ENCODE results near the gene SURF2.

Gene SURF2

GRCh38 chr9:133339641-133340040, 16.7 kb upstream of the SURF2 start:
- Histone ChIP-seq H3K36me3 (ENCODE audit: control insufficient read depth, insufficient read depth, low read length) (peaks cover 63% of the 10 kb centered on the region), H3K27ac (ENCODE audit: low read depth, low read length) (no peak overlapping the region)

GRCh38 chr9:133340256-133340655, 16.1 kb upstream of the SURF2 start:
- Histone ChIP-seq H3K36me3 (ENCODE audit: control insufficient read depth, insufficient read depth, low read length) (peaks cover 67% of the 10 kb centered on the region), H3K27ac (ENCODE audit: low read depth, low read length) (no peak overlapping the region), H3K9ac (ENCODE audit: low read length) (no peak overlapping the region), H3K9me3 (ENCODE audit: control insufficient read depth, insufficient read depth, low read depth, low read length) (no peaks in the 10 kb centered on the region), H3K27me3 (ENCODE audit: control insufficient read depth, insufficient read depth, low read length) (no peaks in the 10 kb centered on the region), H3K4me1 (ENCODE audit: control insufficient read depth, insufficient read depth, low read length) (peaks cover 6% of the 10 kb centered on the region; the same call in 1 of the 2 replicates), H3K4me3 (ENCODE audit: low read depth, low read length) (no peak overlapping the region)

More at GRCh38 chr9:133339641-133340040, 16.7 kb upstream of the SURF2 start:
- no peak overlapping the region for H3K4me3 ChIP-seq (ENCODE audit: low read depth, low read length)
- no peaks in the 10 kb centered on the region for H3K27me3 ChIP-seq (ENCODE audit: control insufficient read depth, insufficient read depth, low read length)
- H3K9ac ChIP-seq (ENCODE audit: low read length): no peak overlapping the region
- H3K4me1 ChIP-seq (ENCODE audit: control insufficient read depth, insufficient read depth, low read length): peaks cover 8% of the 10 kb centered on the region
- H3K9me3 ChIP-seq (ENCODE audit: control insufficient read depth, insufficient read depth, low read depth, low read length): no peaks in the 10 kb centered on the region

DNA sequence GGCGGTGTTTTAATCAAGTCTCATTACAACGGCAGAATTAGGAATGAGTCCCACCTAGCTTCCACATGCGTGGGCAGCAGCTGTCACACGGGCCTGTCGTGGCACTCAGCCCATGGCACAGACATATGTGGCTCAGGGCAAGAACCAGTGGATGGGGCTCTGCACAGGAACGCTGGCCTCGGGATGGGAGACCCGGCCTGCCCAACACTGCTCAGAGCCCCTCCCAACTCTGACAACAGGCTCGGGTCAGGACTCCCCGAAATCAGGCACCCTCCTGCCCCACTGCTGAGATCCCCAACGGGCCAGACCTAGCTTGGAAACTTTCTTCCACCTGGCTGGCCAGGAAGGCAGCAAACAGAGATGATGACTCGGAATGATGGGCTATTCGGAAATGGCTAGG, 15.4 kb upstream of the SURF2 start:
- Histone ChIP-seq H3K27me3 (ENCODE audit: control insufficient read depth, insufficient read depth, low read length) (no peaks in the 10 kb centered on the region), H3K27ac (ENCODE audit: low read depth, low read length) (no peak overlapping the region), H3K4me3 (ENCODE audit: low read depth, low read length) (no peak overlapping the region), H3K36me3 (ENCODE audit: control insufficient read depth, insufficient read depth, low read length) (peaks cover 74% of the 10 kb centered on the region), H3K4me1 (ENCODE audit: control insufficient read depth, insufficient read depth, low read length) (peaks cover 6% of the 10 kb centered on the region; the same call in 1 of the 2 replicates), H3K9ac (ENCODE audit: low read length) (no peak overlapping the region), H3K9me3 (ENCODE audit: control insufficient read depth, insufficient read depth, low read depth, low read length) (no peaks in the 10 kb centered on the region)

GRCh38 chr9:133341369-133342068, 14.8 kb upstream of the SURF2 start:
- Histone ChIP-seq H3K9me3 (ENCODE audit: control insufficient read depth, insufficient read depth, low read depth, low read length) (no peaks in the 10 kb centered on the region), H3K27me3 (ENCODE audit: control insufficient read depth, insufficient read depth, low read length) (no peaks in the 10 kb centered on the region), H3K4me3 (ENCODE audit: low read depth, low read length) (no peak overlapping the region), H3K4me1 (ENCODE audit: control insufficient read depth, insufficient read depth, low read length) (peaks cover 8% of the 10 kb centered on the region), H3K27ac (ENCODE audit: low read depth, low read length) (no peak overlapping the region), H3K36me3 (ENCODE audit: control insufficient read depth, insufficient read depth, low read length) (peaks cover 78% of the 10 kb centered on the region), H3K9ac (ENCODE audit: low read length) (no peak overlapping the region)

GRCh38 chr9:133342069-133342406, 14.3 kb upstream of the SURF2 start:
- no peak overlapping the region for H3K9ac ChIP-seq (ENCODE audit: low read length)
- H3K27me3 ChIP-seq (ENCODE audit: control insufficient read depth, insufficient read depth, low read length): no peaks in the 10 kb centered on the region
- peaks cover 78% of the 10 kb centered on the region for H3K36me3 ChIP-seq (ENCODE audit: control insufficient read depth, insufficient read depth, low read length)
- H3K4me3 ChIP-seq (ENCODE audit: low read depth, low read length): no peak overlapping the region
- no peaks in the 10 kb centered on the region for H3K9me3 ChIP-seq (ENCODE audit: control insufficient read depth, insufficient read depth, low read depth, low read length)
- H3K4me1 ChIP-seq (ENCODE audit: control insufficient read depth, insufficient read depth, low read length): peaks cover 10% of the 10 kb centered on the region; the same call in 1 of the 2 replicates
- H3K27ac ChIP-seq (ENCODE audit: low read depth, low read length): no peak overlapping the region

- peaks cover 78% of the 10 kb centered on the region for H3K36me3 ChIP-seq (ENCODE audit: control insufficient read depth, insufficient read depth, low read length)
- no peak overlapping the region for H3K27ac ChIP-seq (ENCODE audit: low read depth, low read length)
- no peaks in the 10 kb centered on the region for H3K27me3 ChIP-seq (ENCODE audit: control insufficient read depth, insufficient read depth, low read length)
- H3K4me3 ChIP-seq (ENCODE audit: low read depth, low read length): no peak overlapping the region
- no peak overlapping the region for H3K9ac ChIP-seq (ENCODE audit: low read length)
- H3K9me3 ChIP-seq (ENCODE audit: control insufficient read depth, insufficient read depth, low read depth, low read length): no peaks in the 10 kb centered on the region
- peaks cover 10% of the 10 kb centered on the region; the same call in 1 of the 2 replicates for H3K4me1 ChIP-seq (ENCODE audit: control insufficient read depth, insufficient read depth, low read length)
Measured at GRCh38 chr9:133342570-133342969, 13.8 kb upstream of the SURF2 start.

DNA sequence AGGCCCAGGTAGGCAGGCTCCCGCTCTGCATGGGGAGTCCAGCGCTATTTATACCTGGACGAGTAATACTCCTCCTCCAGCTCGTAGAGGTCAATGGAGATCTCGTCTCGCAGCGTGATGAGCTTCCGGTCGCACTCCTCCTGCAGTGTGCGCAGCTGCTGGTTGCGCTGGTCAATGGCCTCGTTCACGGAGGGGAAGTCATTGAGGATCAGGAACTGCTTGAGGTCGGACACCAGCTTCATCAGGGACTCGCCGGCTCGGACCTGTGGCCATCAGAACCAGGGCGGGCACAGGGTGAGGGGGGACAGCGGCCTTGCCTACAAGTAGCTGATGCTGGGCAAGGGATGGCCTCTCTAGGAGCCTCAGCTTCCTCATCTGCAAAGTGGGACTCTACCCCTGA, 12.3 kb upstream of the SURF2 start:
- no peak overlapping the region for H3K9ac ChIP-seq (ENCODE audit: low read length)

GRCh38 chr9:133344979-133345378, 11.4 kb upstream of the SURF2 start:
- H3K27me3 ChIP-seq (ENCODE audit: control insufficient read depth, insufficient read depth, low read length): no peaks in the 10 kb centered on the region
- H3K9ac ChIP-seq (ENCODE audit: low read length): no peak overlapping the region
- H3K27ac ChIP-seq (ENCODE audit: low read depth, low read length): no peak overlapping the region
- no peaks in the 10 kb centered on the region for H3K9me3 ChIP-seq (ENCODE audit: control insufficient read depth, insufficient read depth, low read depth, low read length)
- peaks cover 15% of the 10 kb centered on the region; the same call in 1 of the 2 replicates for H3K4me1 ChIP-seq (ENCODE audit: control insufficient read depth, insufficient read depth, low read length)
- peaks cover 82% of the 10 kb centered on the region for H3K36me3 ChIP-seq (ENCODE audit: control insufficient read depth, insufficient read depth, low read length)
- no peak overlapping the region for H3K4me3 ChIP-seq (ENCODE audit: low read depth, low read length)

More for the DNA sequence above, 12.3 kb upstream of the SURF2 start:
- Histone ChIP-seq H3K4me3 (ENCODE audit: low read depth, low read length) (no peak overlapping the region), H3K4me1 (ENCODE audit: control insufficient read depth, insufficient read depth, low read length) (peaks cover 12% of the 10 kb centered on the region; the same call in 1 of the 2 replicates), H3K9me3 (ENCODE audit: control insufficient read depth, insufficient read depth, low read depth, low read length) (no peaks in the 10 kb centered on the region), H3K36me3 (ENCODE audit: control insufficient read depth, insufficient read depth, low read length) (peaks cover 82% of the 10 kb centered on the region), H3K27ac (ENCODE audit: low read depth, low read length) (no peak overlapping the region), H3K27me3 (ENCODE audit: control insufficient read depth, insufficient read depth, low read length) (no peaks in the 10 kb centered on the region)

DNA sequence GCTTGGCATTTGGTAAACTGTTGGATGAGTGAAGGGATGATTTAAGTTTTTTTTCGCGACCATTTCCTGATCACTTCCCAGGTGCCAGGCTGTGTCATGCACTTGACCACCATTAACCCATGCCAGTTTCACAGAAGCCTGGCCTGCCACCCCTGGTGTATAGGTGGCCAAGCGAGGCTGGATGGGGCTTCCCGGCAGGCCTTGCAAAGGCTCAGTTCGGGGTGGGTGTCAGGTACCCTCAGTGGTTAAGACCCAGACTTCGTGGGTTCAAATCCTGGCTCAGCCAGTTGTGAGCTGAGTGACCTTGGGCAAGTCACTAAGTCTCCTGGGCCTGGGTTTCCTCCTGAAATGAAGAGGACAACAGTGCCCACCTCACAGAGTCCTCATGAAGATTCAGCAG, 10.8 kb upstream of the SURF2 start:
- H3K36me3 ChIP-seq (ENCODE audit: control insufficient read depth, insufficient read depth, low read length): peaks cover 82% of the 10 kb centered on the region
- no peak overlapping the region for H3K27ac ChIP-seq (ENCODE audit: low read depth, low read length)
- H3K4me1 ChIP-seq (ENCODE audit: control insufficient read depth, insufficient read depth, low read length): peaks cover 15% of the 10 kb centered on the region; the same call in 1 of the 2 replicates
- no peak overlapping the region for H3K9ac ChIP-seq (ENCODE audit: low read length)
- no peaks in the 10 kb centered on the region for H3K9me3 ChIP-seq (ENCODE audit: control insufficient read depth, insufficient read depth, low read depth, low read length)
- no peak overlapping the region for H3K4me3 ChIP-seq (ENCODE audit: low read depth, low read length)
- no peaks in the 10 kb centered on the region for H3K27me3 ChIP-seq (ENCODE audit: control insufficient read depth, insufficient read depth, low read length)

- Histone ChIP-seq H3K36me3 (ENCODE audit: control insufficient read depth, insufficient read depth, low read length) (peaks cover 82% of the 10 kb centered on the region), H3K27me3 (ENCODE audit: control insufficient read depth, insufficient read depth, low read length) (no peaks in the 10 kb centered on the region), H3K9me3 (ENCODE audit: control insufficient read depth, insufficient read depth, low read depth, low read length) (no peaks in the 10 kb centered on the region), H3K4me3 (ENCODE audit: low read depth, low read length) (peak overlapping the region; percentile 78), H3K4me1 (ENCODE audit: control insufficient read depth, insufficient read depth, low read length) (peaks cover 15% of the 10 kb centered on the region; the same call in 1 of the 2 replicates), H3K27ac (ENCODE audit: low read depth, low read length) (no peak overlapping the region), H3K9ac (ENCODE audit: low read length) (peak overlapping the region; percentile 91)
Measured at GRCh38 chr9:133346021-133346785, 10.1 kb upstream of the SURF2 start.

DNA sequence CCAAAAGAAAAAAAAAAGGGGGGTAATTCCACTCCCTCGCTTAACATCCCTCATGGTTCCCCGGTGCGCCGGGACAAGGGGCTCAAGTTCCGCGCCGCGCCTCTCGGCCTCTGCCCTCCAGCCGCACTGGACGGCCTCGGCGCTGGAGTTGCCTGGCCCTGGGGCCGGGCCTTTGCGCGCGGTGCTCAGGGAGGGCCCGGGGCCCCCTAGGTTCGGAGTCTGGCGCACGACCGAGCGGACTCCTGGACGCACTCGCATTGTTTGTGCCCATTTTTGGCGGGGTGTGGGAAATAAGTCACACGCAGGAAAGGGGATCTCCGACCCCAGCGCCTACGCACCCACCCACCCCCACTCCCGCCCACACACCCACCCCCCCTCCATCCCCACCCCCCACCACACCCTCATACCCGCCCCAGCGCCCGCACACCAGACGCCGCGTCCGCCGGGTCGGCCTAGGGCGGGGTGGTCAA, 8.8 kb upstream of the SURF2 start:
- Histone ChIP-seq H3K9me3 (ENCODE audit: control insufficient read depth, insufficient read depth, low read depth, low read length) (no peaks in the 10 kb centered on the region), H3K4me1 (ENCODE audit: control insufficient read depth, insufficient read depth, low read length) (peaks cover 15% of the 10 kb centered on the region; the same call in 1 of the 2 replicates), H3K4me3 (ENCODE audit: low read depth, low read length) (peak overlapping the region; percentile 78), H3K36me3 (ENCODE audit: control insufficient read depth, insufficient read depth, low read length) (peaks cover 82% of the 10 kb centered on the region), H3K27me3 (ENCODE audit: control insufficient read depth, insufficient read depth, low read length) (no peaks in the 10 kb centered on the region), H3K9ac (ENCODE audit: low read length) (peak overlapping the region; percentile 100), H3K27ac (ENCODE audit: low read depth, low read length) (peak overlapping the region; percentile 88; the same call in 1 of the 2 replicates)

All from HUES6 (cell line).